ENCODE data around the gene C16orf96. TPM values are rescaled to one million over a fixed set of nuclear protein-coding genes. Genes with fewer than 3 reads are reported as not detected.

The C16orf96 gene
- total RNA-seq, 1 experiment from 2014 or later, result 1.4 TPM

- Mint-ChIP-seq H3K4me3 (no peak overlapping the region), H3K27ac (no peak overlapping the region), H3K27me3 (ENCODE audit: low read depth) (no peaks in the 10 kb centered on the region), H3K9me3 (no peaks in the 10 kb centered on the region), H3K36me3 (ENCODE audit: insufficient read depth in 1 of 3, low read depth in 3 of 3) (no peaks in the 10 kb centered on the region), H3K4me1 (peaks cover 0 to 4% of the 10 kb centered on the region in 2 experiments; a peak in 3 of 4 replicates)
- no peak overlapping the region for H4K91ac ChIP-seq (ENCODE audit: insufficient read length, low read depth, low read length)
- no peak for DNase-seq
- WGBS (ENCODE audit: extremely low coverage, insufficient read length, low lambda C conversion rate), result no CpG with 5 or more reads among the region's 13 CpGs
- no peaks in the 10 kb centered on the region; the same call in 1 of the 2 replicates for H3K4me1 ChIP-seq (ENCODE audit: insufficient read depth, low read length)
- H4K8ac ChIP-seq (replicated peaks; ENCODE audit: insufficient read length, low read depth, low read length), result no peak overlapping the region
- H2BK120ac ChIP-seq (ENCODE audit: low read depth, low read length, poor library complexity, severe bottlenecking), result no peak overlapping the region
- no peak overlapping the region for H2AK5ac ChIP-seq (ENCODE audit: insufficient read length, low read length)
- H2AFZ ChIP-seq (ENCODE audit: low read length), result no peak overlapping the region
- H3K9me3 ChIP-seq (ENCODE audit: control insufficient read depth, low read depth, low read length), result no peaks in the 10 kb centered on the region
- no peaks in the 10 kb centered on the region for H4K20me1 ChIP-seq (ENCODE audit: control insufficient read depth, insufficient read depth, insufficient read length)
- H3K79me1 ChIP-seq (ENCODE audit: insufficient read depth, low read depth, low read length, poor library complexity, severe bottlenecking), result no peaks in the 10 kb centered on the region
- H3K56ac ChIP-seq (ENCODE audit: insufficient read length, low read depth, low read length), result no peak overlapping the region
- H3K27ac ChIP-seq (ENCODE audit: insufficient read length, low read depth, low read length), result no peak overlapping the region
- H3K23ac ChIP-seq (ENCODE audit: insufficient read length, low read depth, low read length), result no peak overlapping the region
- H3K18ac ChIP-seq (ENCODE audit: insufficient read length, low read depth, low read length), result no peak overlapping the region
- no peak overlapping the region for H2BK5ac ChIP-seq (ENCODE audit: insufficient read length, low read length)
- H3K4ac ChIP-seq (ENCODE audit: low read depth, low read length), result no peak overlapping the region
- no peaks in the 10 kb centered on the region for H3K23me2 ChIP-seq (ENCODE audit: insufficient read length, low read depth, low read length, poor library complexity, severe bottlenecking)
- H3K79me2 ChIP-seq (ENCODE audit: insufficient read depth, low read length), result no peaks in the 10 kb centered on the region
- no peak overlapping the region for H2BK20ac ChIP-seq (ENCODE audit: low read depth, low read length, poor library complexity, severe bottlenecking)
- TF ChIP-seq CTCF (conservative IDR thresholded peaks at IDR 0.05), result no peak
- no peak overlapping the region for H2BK12ac ChIP-seq (ENCODE audit: insufficient read length, low read depth, low read length)
- H3K4me2 ChIP-seq (ENCODE audit: insufficient read depth, insufficient read length, low read length), result no peak overlapping the region
- H3K14ac ChIP-seq (ENCODE audit: insufficient read depth, low read length), result no peak overlapping the region; the same call in 1 of the 2 replicates
- H4K5ac ChIP-seq (ENCODE audit: insufficient read length, low read depth, low read length), result no peak overlapping the region
- H3T11ph ChIP-seq (ENCODE audit: low read length), result no peak overlapping the region
- H3K9ac ChIP-seq (ENCODE audit: extremely low read depth, insufficient read length, low read length), result no peak overlapping the region
- no peaks in the 10 kb centered on the region for H3K27me3 ChIP-seq (ENCODE audit: insufficient read depth, low read length)
- H2BK15ac ChIP-seq (ENCODE audit: low read depth, low read length), result no peak overlapping the region
Measured at GRCh38 chr16:4578961-4579530, 22.9 kb downstream of the C16orf96 start.
